GM21367 (cell line): ENCODE results near the gene IL23A.

ENCODE experiments used
- ATAC-seq: cut with Tn5 transposase; IDR thresholded peaks from one replicate; pipeline ENCODE4 v1.9.1; 2021; ENCODE audit not compliant: unreplicated experiment

IL23A gene

GRCh38 chr12:56359851-56360767 is 21.4 kb downstream of the IL23A start, which contains the start of gene STAT2:
STAT2 (minus strand) TSS chr12:56360107; CDS start chr12:56356571, 3,536 bp downstream.
- peak; percentile 91 for ATAC-seq

- ATAC-seq, result no peak
These were observed 22.9 kb downstream of the IL23A start for GRCh38 chr12:56361487-56362129.

- no peak for ATAC-seq
These were observed 23.7 kb downstream of the IL23A start, which contains the start of gene APOF for GRCh38 chr12:56362130-56363059. APOF (minus strand) TSS chr12:56362857; CDS start chr12:56362745, 112 bp downstream.

- no peak for ATAC-seq
These were observed 28.3 kb downstream of the IL23A start for GRCh38 chr12:56366948-56367347.

GRCh38 chr12:56373515-56373914 is 34.8 kb downstream of the IL23A start:
- ATAC-seq, result no peak

- no peak for ATAC-seq
These were observed 36.3 kb downstream of the IL23A start for GRCh38 chr12:56374726-56375597.

- peak; percentile 66 for ATAC-seq
These were observed 37.1 kb downstream of the IL23A start for GRCh38 chr12:56375598-56376434.

- ATAC-seq, result no peak
These were observed 38.8 kb downstream of the IL23A start for GRCh38 chr12:56377310-56377988.

- ATAC-seq, result no peak
These were observed 39.3 kb downstream of the IL23A start for GRCh38 chr12:56377989-56378316.

GRCh38 chr12:56382611-56383010 is 43.9 kb downstream of the IL23A start:
- no peak for ATAC-seq

GRCh38 chr12:56385873-56386272 is 47.2 kb downstream of the IL23A start:
- ATAC-seq, result no peak

GRCh38 chr12:56387152-56387736 is 48.6 kb downstream of the IL23A start:
- no peak for ATAC-seq

- ATAC-seq, result no peak
These were observed 50.7 kb downstream of the IL23A start for GRCh38 chr12:56389412-56389811.
